Measurements from ENCODE around the gene TNNC2.

GRCh38 chr20:45833883-45834796 is 7.0 kb upstream of the TNNC2 start:
- no peak for TF ChIP-seq CTCF (IDR thresholded peaks at IDR 0.05)
- no peak for TF ChIP-seq EZH2 (IDR thresholded peaks at IDR 0.05; ENCODE audit: borderline replicate concordance, insufficient read depth, low read depth, low read length, poor library complexity, severe bottlenecking)

Data from B cell (primary cell).